Frontal cortex (tissue), 4 donors: ENCODE measurements around the gene CAB39L. TPM values are rescaled to one million over a fixed set of nuclear protein-coding genes. Genes with fewer than 3 reads are reported as not detected.
"Not testable (repeated sequence)": the region's sequence is repeated elsewhere in the genome, so short reads cannot be mapped to it uniquely, and the experiment has no call there.

Experiments used
- DNase-seq, 2 donors: peaks; one replicate each; pipeline ENCODE4 v3.0.0; 2012; ENCODE audit warnings: low spot score in 2 of 2
- FAIRE-seq: peaks from 2 replicates; lab custom pipeline; 2012; peaks lifted over from hg19 to GRCh38; lab: Jason Lieb, UNC
- total RNA-seq: library from RNA; depleted of rRNA; stranded (reverse); fragments of >200 nt; gene quantifications from one replicate; pipeline ENCODE4 v1.2.3, GENCODE V29; 2014
- donor health status: control.
- donor health status: control.
- donor health status: control.

The CAB39L gene
- total RNA-seq, 1 donor from 2014 or later = 43.2 TPM

DNA sequence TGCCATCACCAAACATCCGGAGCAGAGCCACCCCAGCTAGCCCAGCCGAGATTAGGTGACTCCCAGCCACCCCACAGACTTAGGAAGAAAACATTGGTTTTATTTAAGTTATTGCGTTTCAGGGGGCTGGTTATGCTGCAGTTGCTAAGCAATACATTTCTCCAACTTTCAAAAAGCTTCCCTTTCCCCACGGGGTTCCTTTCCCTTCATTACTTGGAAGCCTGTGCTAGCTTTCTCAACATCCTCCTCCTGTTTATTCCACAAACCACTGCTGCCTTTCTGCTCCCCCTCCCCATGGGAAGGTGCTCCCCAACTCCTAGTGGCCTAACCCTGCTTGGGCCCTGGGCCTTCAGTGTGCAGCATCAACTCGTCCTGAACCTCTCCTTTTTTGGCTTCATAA is 143.6 kb downstream of the CAB39L start:
- DNase-seq (no peak), FAIRE-seq (no peak)

DNA sequence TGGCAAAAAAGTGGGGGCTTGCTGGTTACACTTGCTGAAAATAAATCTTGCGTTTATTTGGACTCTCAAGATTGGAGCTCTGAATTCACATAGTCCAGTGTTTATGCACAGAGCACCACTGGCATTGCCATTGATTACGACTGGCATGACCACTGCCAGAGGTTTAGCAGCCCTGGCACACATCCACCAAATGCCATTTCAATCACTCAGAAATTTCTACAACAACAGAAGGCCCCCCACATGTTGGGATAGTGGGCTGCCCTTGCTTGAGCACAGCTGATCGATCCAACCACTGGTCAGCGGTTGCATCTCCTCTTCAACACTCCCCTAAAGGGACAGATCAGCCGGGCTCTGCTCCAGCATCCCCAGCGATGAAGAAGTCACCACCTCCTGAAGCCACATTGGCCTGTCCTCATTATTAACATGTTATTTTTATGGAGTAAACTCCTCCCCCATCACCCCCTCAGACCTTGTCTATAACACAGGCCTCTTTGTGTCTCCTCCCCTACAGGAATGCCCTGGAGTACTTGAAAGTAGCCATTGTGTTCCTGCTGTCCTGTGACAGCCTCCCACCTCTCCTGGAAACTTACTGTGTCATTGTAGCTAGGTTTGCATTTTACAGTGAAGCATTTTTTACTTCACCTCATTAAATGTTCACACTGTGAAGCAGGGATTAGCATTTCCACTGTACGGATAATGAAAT is 144.8 kb downstream of the CAB39L start:
- FAIRE-seq = no peak

DNA sequence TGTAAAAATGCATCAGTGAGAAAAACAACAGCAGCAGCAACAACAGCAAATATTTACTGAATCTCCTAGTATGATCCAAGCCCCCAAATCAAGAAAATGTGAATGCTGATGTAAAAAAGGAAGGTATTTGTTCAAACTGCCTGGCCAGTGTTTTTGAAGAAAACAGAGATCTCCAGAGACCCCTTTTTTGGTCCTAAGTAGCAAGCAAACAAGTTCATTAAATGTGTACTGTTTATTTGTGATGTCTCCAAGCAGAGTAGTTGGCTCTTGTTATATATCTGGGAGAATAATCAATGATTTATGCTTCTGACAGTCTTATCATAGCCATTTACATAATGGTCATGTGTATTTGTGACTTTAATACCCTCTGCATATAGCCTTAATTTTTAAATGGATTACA is 145.4 kb downstream of the CAB39L start:
- no peak for FAIRE-seq

More for the DNA sequence above, 144.8 kb downstream of the CAB39L start:
- DNase-seq = no peak

DNA sequence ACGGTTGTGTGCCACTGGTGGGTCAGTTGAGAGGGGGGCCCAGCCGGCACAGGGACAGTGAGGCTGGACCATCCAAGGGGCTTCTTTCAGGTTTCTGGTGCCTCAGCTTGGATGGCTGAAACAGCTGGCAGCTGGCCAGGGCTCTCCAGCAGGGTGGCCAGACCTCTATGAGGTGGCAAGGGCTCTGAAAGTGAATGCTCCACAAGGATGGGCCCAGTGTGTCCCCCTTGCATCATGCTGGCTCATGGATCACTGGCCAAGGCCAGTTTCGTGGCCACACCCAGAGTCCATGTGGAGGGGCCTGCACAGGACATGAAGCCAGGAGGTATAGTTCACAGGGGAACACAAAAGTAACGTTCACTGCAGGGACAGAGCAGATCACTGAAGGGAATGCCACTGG is 146.5 kb downstream of the CAB39L start:
- DNase-seq (no peak), FAIRE-seq (no peak)

More for the DNA sequence above, 145.4 kb downstream of the CAB39L start:
- DNase-seq = no peak

DNA sequence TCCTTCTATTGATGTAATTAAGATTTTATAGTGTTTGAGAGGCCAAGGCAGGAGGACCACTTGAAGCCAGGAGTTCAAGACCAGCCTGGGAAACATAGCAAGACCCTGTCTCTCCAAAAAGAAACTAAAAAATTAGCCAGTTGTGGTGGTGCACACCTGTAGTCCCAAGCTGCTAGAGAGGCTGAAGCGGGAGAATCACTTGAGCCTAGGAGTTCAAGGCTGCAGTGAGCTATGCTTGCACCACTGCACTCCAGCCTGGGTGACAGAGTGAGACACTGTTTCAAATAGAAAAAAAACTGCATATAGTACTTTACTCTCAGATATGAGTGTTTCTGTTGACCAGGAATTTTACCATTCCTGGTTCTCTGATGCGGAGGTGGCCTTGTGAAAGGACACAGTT is 147.2 kb downstream of the CAB39L start:
- FAIRE-seq = no peak
- DNase-seq = no peak

DNA sequence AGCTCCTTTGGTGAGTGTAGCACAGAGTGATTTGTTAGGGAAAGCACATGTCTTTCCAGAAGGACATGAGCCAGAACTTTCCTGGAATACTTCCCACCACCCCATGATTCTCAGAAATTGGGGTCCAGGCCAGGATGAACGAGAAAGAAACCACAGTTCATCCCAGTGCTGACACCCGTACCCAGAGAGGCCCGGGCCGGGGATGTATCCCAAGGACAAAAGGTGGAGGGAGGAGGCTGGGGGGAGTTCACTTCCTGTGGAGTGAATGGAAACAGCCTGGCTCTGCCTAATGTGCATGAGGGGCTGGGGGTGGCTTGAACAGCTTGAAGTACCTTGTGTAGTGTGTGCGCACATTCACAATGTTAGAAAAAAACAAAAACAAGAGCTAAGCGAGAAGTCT is 148.6 kb downstream of the CAB39L start:
- FAIRE-seq = no peak
- DNase-seq = no peak

DNA sequence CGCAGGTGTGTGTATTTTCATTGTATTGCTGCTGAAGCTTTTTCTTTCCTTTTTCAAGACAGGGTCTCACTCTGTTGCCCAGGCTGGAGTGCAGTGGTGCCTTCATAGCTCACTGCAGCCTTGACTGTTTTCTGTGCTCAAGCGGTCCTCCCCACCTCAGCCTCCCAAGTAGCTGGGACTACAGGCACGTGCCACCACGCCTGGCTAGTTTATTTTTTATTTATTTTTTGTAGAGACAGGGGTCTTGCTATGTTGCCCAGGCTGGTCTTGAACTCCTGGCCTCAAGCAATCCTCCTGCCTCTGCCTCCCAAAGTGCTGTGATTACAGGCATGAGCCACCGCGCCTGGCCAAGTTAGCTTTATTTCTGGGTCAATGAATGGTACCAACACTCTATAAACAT is 149.1 kb downstream of the CAB39L start:
- FAIRE-seq, DNase-seq: not testable (repeated sequence)

DNA sequence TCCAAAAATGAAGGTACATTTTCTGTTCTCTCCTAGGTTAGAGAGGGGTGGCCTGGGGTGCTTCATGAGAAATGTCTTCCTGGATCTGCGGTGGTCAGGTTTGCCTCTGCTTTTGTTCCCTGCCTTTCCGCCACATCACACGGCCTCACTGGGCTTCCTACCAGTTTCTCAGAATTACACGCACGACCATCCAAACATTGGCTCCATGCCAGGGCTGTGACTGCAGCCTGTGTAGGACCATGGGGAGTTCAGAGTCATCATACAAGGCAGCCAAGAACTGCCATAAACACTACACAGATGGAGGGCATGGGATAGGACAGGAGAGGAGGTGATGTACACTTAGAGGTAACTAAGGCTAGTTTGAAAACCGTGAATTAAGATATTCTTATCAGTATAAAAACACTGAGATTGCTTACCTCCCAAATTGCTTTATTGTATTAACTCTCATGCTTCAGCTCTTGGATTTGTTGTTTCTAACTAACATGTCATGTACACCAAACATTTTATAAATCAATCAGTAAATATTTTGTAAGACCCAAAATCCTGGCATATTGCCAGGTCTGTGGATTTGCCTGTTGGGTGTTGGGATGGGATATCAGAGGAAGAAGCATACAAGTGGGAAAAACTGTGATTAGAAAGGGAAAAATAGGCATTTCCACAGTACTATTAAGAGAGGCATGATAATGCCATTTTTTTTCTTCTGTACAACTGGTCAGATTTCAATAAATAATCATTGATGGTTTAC is 150.9 kb downstream of the CAB39L start:
- DNase-seq = peak in 1 of 2 donors; percentile 46
- FAIRE-seq = no peak

DNA sequence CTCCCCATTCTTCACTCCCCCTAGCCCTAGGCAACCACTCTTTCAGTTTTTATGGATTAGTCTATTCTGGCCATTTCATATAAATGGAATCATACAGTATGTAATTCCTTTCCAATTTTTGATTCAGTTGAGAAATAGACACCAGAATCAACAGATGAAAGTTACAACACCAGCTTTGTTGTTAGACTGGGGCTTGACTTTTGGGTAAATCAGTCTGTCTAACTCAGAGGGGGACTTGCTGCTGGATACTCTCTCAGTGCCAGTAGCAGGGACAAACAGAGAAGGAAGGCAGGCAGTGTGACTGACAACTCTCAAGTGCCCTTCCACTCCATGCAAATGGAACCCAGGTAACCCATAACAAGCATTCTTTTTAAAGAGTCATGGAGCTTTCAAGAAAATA is 155.4 kb downstream of the CAB39L start:
- FAIRE-seq (no peak), DNase-seq (no peak)

DNA sequence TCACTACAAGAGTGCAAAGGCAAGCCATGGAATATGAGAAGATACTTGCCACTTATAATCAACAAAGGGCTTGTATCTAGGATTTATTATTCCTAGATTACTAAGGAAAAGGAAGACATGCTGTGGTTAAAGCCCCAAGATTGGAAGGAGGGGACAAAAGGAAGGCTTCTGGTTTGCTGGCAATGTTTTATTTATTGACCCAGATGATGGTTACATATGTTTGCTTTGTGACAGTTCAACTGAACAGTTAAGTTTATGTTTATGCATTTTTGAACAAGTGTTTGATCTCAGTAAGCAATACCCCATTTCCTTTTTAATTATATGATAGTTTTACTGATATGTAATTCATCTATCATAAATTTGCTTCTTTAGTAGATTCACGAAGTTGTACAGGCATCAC is 155.9 kb downstream of the CAB39L start:
- no peak for FAIRE-seq
- no peak for DNase-seq

DNA sequence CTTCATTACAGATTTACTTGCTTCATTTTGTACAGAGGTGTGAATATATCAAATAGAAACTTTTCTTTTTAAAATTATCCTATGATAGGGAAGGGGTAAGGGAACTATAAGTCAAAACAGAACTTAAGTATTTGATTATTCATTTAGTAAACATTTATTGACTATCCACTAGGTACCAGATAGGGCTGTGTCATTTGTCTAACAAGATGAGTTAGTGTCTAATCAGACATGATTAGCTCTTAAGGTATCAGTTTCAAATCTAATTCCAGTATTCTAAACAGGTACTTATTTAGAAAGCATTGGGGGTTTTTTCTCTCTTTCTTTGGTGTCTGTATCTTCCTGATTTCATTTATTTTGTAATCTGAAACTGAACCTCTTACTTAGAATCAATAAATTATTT is 164.0 kb downstream of the CAB39L start:
- FAIRE-seq (no peak), DNase-seq (no peak)

DNA sequence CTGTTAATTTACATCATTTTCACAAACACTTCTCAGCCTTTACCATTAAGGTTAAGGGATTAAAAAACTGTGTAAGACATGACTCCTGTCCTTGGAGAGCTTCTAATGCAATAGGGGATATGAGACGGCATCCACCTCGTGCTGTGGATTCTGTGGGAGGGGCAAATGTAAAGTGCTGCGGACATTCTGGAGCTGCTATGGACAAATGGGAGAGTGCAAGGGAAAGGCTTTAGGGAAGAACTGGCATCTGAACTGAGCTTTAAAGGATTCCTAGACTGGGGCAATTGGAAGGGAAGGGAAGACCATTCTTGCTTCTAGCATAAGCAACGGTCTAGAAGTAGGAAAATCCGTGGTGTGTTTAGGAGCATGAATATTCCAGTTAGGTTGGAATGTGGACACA is 164.8 kb downstream of the CAB39L start:
- no peak for FAIRE-seq

DNA sequence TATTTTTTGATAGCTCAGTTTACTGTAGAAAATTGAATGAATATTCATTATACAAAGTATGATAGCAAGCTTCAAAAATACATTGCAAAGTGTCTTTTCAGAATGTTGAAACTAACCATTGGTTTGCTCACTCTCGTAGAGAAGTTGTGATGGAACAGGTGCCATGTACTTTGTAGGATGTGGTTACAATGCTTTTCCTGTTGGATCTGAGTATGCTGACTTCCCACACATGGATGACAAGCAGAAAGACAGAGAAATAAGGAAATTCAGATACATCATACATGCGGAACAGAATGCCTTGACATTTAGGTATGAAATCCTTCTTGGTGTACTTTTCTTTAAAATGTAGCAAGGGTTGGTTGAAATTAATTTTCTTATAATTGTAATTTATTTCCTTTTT is 165.7 kb downstream of the CAB39L start:
- DNase-seq (no peak), FAIRE-seq (no peak)

More for the DNA sequence above, 164.8 kb downstream of the CAB39L start:
- no peak for DNase-seq

DNA sequence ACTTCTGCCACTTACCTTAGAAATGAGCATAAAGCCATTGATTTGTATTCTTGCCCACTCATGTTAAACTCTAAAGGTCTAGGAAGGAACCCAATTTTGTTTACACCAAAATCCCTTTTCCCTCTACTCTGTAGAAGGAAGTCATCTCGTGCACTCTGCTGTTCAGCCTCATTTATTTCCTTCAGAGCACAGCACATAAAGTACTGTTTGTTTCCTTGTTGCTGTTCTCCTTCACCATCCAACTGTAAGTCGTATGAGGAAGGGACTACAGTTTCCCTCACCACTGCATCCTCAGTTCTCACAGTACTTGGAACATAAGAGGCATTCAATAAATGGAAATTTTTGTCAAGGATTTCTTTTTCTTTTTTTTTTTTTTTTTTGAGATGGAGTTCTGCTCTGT is 171.6 kb downstream of the CAB39L start:
- DNase-seq = no peak
- no peak for FAIRE-seq

DNA sequence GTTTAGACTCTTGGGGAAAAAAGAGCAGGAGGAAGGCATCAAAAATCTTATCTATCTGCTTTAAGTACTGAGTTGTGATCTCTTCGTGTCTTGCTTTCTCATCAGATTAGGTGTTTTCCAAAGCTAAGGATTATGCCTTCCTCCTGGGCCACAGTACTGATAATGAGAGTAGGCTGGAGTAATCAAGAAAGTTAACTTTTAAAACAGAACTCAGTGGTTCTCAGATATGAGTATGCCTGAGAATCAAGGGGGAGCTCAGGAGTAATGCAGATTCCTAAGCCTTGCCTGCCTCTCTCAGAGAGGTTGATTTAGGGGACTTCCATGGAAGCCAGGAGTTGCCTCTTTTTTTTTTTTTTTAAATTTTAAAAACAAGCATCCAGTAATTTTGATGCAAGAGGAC is 172.6 kb downstream of the CAB39L start:
- FAIRE-seq (no peak), DNase-seq (no peak)

DNA sequence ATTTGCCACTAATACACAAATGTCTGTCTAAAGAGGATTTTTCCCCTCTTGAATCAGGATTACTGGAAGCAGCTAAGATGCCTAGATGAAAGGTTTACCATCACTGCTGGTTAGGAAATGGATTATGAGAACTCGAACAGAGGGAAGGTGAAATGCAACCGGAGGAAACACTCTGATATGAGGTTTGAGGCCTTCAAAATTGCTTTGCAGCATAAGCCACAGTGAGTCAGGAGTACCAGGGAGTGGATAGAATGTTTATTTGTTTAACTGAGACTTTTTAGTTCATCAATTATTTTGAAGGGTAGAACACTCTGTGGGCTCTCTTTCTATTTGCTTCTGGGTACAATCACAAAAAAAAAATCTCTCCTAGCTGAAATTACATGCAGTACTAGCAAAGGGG is 178.0 kb downstream of the CAB39L start:
- no peak for DNase-seq
- no peak for FAIRE-seq

DNA sequence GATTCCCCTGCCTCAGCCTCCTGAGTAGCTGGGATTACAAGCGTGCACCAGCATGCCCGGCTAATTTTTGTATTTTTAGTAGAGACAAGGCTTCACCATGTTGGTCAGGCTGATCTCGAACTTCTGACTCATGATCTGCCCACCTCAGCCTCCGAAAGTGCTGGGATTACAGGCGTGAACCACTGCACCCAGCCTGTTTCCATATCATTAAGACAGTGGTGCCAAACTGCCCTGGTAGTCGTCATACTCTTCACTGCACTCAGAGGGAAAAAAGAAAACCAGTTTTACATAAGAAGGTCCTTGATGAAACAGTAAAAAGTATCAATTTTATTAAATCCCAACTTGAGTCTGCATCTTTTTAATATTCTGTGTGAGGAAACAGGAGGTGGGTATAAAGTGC is 181.2 kb downstream of the CAB39L start:
- no peak for DNase-seq
- no peak for FAIRE-seq

DNA sequence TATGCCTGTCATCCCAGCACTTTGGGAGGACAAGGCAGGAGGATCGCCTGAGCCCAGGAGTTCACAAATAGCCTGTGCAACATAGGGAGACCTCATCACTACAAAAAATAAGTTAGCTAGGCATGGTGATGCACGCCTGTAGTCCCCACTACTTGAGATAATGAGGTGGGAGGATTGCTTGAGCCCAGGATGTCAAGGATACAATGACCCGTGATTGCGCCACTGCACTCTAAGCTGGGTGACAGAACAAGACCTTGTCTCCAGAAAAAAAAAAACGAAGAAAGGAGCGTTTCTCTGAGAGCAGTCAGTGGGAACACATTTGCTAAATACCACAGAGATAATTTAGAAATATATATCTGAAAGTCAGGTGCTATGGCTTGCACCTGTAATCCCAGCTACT is 184.3 kb downstream of the CAB39L start:
- FAIRE-seq = no peak
- DNase-seq = no peak
